Smooth muscle cell (in vitro differentiated cells): ENCODE measurements around the gene ASS1. TPM values are rescaled to one million over a fixed set of nuclear protein-coding genes. Genes with fewer than 3 reads are reported as not detected.

Source experiments
- DNase-seq: peaks from one replicate; lab custom pipeline; 2025; ENCODE audit not compliant: unreplicated experiment; lab: John Stamatoyannopoulos, UW
- H2AFZ ChIP-seq: fragments of 200-600 bp; sonication (generic); 2 replicates; pipeline ENCODE4 v1.6.0; 2016; ENCODE audit warnings: antibody characterized with exemption, low read depth, mild to moderate bottlenecking
- H3F3A ChIP-seq: fragments of 200-600 bp; sonication (generic); 2 replicates; pipeline ENCODE4 v1.6.0; 2017; ENCODE audit warnings: antibody characterized with exemption, low read depth
- H3K27ac ChIP-seq: fragments of 200-600 bp; sonication (generic); 2 replicates; pipeline ENCODE4 v1.5.1; 2016; ENCODE audit warnings: low read depth, mild to moderate bottlenecking
- H3K27me3 ChIP-seq: fragments of 200-600 bp; sonication (generic); 2 replicates; pipeline ENCODE4 v1.6.1; 2016; ENCODE audit warnings: low read depth, mild to moderate bottlenecking
- H3K36me3 ChIP-seq: fragments of 200-600 bp; sonication (generic); 2 replicates; pipeline ENCODE4 v1.5.1; 2016; ENCODE audit warnings: low read depth
- H3K4me1 ChIP-seq: fragments of 200-600 bp; sonication (generic); 2 replicates; pipeline ENCODE4 v1.5.1; 2016; ENCODE audit warnings: low read depth
- H3K4me2 ChIP-seq: fragments of 200-600 bp; sonication (generic); 2 replicates; pipeline ENCODE4 v1.6.0; 2016; ENCODE audit warnings: mild to moderate bottlenecking
- H3K4me3 ChIP-seq: fragments of 200-600 bp; sonication (generic); 2 replicates; pipeline ENCODE4 v1.5.1; 2016; ENCODE audit warnings: mild to moderate bottlenecking
- H3K79me2 ChIP-seq: fragments of 200-600 bp; sonication (generic); 2 replicates; pipeline ENCODE4 v1.6.0; 2016; ENCODE audit warnings: low read depth, mild to moderate bottlenecking
- H3K9ac ChIP-seq: fragments of 200-600 bp; sonication (generic); 2 replicates; pipeline ENCODE4 v1.6.0; 2016; ENCODE audit warnings: low read depth
- H3K9me3 ChIP-seq: fragments of 200-600 bp; sonication (generic); replicated peaks from 2 replicates; pipeline ENCODE4 v1.5.1; 2016; ENCODE audit warnings: low read depth
- H4K20me1 ChIP-seq: fragments of 200-600 bp; sonication (generic); 2 replicates; pipeline ENCODE4 v1.6.0; 2016; ENCODE audit warnings: low read depth
- WGBS: methylation state at CpG from one replicate; pipeline ENCODE4 v1.1.7; 2016; ENCODE audit warnings: low lambda C conversion rate; 5-methylcytosine and 5-hydroxymethylcytosine counted together
- polyA plus RNA-seq: library from polyadenylated mRNA; unstranded; fragments of >200 nt; fragmentation: Nextera tagmentation; extraction: Ambion mirVana; gene quantifications from 2 replicates; pipeline ENCODE4 v1.2.1, GENCODE V29; 2016
- total RNA-seq: library from RNA; depleted of rRNA; stranded (reverse); fragments of >200 nt; gene quantifications from 2 replicates; pipeline ENCODE4 v1.2.3, GENCODE V29; 2014
- TF ChIP-seq, protein P1 (sequence below): fragments of 200-600 bp; sonication (generic); IDR thresholded peaks from 2 replicates; pipeline ENCODE4 v1.5.1; 2017; ENCODE audit warnings: borderline replicate concordance, mild to moderate bottlenecking, antibody characterized with exemption; ENCODE audit not compliant: insufficient read depth, poor library complexity, severe bottlenecking

The ASS1 gene
- total and polyA plus RNA-seq, 2 experiments from 2014 or later = 78.2 to 81.5 TPM

DNA sequence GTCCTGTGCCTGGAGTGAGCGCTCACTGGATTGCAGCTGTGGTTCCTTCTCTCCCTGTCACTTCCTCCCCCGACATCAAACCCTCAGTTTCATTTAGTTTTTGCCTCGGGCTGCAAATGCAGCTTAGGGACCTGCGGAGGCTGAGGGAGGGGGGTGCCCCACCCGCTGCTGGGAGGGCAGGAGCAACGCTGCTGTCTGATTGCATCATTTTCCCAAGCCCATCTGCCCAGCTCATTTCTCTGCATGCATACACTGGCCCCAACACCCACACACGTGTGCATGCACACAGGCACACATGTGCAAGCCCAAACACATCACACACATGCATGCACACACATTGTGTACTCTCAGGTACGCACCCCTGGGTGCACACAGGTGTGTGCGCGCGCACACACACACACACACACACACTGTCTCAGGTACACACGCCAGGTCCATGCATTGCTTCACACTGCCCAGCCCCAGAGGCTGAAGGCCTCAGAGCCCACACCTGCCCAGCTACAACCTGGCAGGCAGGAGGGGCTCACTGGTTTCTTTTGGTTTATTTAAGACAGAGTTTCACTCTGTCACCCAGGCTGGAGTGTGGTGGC, 3.4 kb downstream of the ASS1 start:
- Histone ChIP-seq H2AFZ (no peak overlapping the region), H3K36me3 (no peaks in the 10 kb centered on the region), H3K4me1 (peaks cover 33% of the 10 kb centered on the region), H3K9me3 (no peaks in the 10 kb centered on the region), H3K9ac (no peak overlapping the region), H3K4me2 (peak overlapping the region; percentile 96), H3K27me3 (no peaks in the 10 kb centered on the region), H3F3A (no peaks in the 10 kb centered on the region), H3K27ac (peak overlapping the region; percentile 79), H3K4me3 (no peak overlapping the region), H4K20me1 (peaks cover 31% of the 10 kb centered on the region), H3K79me2 (peaks cover 3% of the 10 kb centered on the region)
- 45% methylated on average over 12 of the region's 12 CpGs for WGBS
- TF ChIP-seq, protein P1, sequence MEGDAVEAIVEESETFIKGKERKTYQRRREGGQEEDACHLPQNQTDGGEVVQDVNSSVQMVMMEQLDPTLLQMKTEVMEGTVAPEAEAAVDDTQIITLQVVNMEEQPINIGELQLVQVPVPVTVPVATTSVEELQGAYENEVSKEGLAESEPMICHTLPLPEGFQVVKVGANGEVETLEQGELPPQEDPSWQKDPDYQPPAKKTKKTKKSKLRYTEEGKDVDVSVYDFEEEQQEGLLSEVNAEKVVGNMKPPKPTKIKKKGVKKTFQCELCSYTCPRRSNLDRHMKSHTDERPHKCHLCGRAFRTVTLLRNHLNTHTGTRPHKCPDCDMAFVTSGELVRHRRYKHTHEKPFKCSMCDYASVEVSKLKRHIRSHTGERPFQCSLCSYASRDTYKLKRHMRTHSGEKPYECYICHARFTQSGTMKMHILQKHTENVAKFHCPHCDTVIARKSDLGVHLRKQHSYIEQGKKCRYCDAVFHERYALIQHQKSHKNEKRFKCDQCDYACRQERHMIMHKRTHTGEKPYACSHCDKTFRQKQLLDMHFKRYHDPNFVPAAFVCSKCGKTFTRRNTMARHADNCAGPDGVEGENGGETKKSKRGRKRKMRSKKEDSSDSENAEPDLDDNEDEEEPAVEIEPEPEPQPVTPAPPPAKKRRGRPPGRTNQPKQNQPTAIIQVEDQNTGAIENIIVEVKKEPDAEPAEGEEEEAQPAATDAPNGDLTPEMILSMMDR = no peak
- DNase-seq = no peak

DNA sequence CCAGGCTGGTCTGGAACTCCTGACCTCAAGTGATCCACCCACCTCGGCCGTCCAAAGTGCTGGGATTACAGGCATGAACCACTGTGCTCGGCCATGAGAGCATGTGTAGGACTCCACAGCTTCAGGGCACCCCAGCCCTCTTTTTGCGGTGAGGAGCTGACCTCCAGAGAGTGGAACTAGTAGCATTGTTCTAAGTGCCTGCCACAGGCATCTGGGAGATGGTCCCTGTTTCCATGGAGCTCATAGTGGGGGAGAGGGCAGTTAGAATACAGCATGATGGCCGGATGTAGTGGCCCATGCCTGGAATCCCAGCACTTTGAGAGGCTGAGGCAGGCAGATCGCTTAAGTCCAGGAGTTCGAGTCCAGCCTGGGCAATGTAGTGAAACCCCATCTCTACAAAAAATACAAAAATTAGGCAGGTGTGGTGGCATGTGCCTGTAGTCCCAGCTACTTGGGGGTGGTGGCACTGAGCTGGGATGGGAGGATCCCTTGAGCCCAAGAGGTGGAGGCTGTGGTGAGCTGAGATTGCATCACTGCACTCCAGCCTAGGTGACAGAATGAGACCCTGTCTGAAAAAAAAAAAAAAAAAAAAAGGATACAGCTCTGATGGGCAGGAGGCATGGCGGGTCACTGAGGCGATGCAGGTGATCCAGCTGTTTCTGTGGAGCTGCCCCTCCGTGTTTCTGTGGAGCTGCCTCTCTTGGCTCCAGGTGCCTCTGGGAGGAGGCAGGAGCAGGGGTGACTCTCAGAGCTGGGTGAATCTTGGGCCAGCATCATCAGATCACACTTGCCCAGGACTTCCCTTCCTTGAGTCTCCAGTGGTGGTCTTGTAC, 4.2 kb downstream of the ASS1 start:
- peaks cover 33% of the 10 kb centered on the region for H3K4me1 ChIP-seq
- H2AFZ ChIP-seq = no peak overlapping the region
- WGBS = 90% methylated on average over 10 of the region's 10 CpGs
- no peak overlapping the region for H3K4me2 ChIP-seq
- no peaks in the 10 kb centered on the region for H3K36me3 ChIP-seq
- no peak overlapping the region for H3K9ac ChIP-seq
- H3K27me3 ChIP-seq = no peaks in the 10 kb centered on the region
- H4K20me1 ChIP-seq = peaks cover 38% of the 10 kb centered on the region
- no peaks in the 10 kb centered on the region for H3K9me3 ChIP-seq
- no peak for DNase-seq
- TF ChIP-seq, protein P1 = no peak
- peaks cover 3% of the 10 kb centered on the region for H3K79me2 ChIP-seq
- no peak overlapping the region for H3K27ac ChIP-seq
- H3K4me3 ChIP-seq = no peak overlapping the region
- H3F3A ChIP-seq = no peaks in the 10 kb centered on the region

DNA sequence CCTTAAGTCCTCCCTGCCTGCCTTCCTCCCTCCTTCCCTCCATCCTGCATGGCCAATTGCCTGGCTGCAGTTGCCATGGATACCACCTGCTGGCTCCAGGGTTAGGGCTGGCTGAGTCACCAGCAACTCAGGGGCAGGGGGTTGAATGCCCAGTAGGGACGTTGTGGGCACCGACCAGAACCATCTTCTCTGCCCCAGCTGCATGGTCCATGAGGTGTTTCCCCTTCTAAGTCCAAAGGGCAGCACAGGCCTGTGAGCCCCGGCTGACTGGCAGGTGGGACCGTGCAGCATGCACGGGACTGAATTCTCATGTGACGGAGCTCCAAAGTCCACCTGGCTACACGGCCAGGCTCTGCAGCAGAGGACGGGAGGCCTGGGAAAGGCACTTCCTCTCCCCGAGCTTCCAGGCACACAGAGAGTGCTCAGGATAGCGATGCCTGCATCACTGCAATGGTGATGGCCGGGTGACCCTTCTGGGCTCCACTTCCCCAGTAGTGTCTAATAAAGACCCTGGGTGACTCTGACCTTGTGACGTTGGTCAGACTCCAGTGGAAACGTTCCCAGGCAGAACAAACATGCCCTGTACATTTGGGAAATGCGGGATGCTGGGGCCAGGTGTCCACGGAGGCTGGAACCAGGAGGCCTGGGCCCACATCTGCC, 5.7 kb downstream of the ASS1 start:
- H3K9me3 ChIP-seq = no peaks in the 10 kb centered on the region
- no peak overlapping the region for H3K27ac ChIP-seq
- no peak overlapping the region for H2AFZ ChIP-seq
- peaks cover 38% of the 10 kb centered on the region for H4K20me1 ChIP-seq
- H3K4me2 ChIP-seq = no peak overlapping the region
- no peak overlapping the region for H3K9ac ChIP-seq
- 91% methylated on average over 15 of the region's 15 CpGs for WGBS
- H3K79me2 ChIP-seq = peaks cover 3% of the 10 kb centered on the region
- TF ChIP-seq, protein P1 = no peak
- H3K27me3 ChIP-seq = no peaks in the 10 kb centered on the region
- no peaks in the 10 kb centered on the region for H3F3A ChIP-seq
- H3K4me3 ChIP-seq = no peak overlapping the region
- H3K4me1 ChIP-seq = peaks cover 26% of the 10 kb centered on the region
- no peak for DNase-seq
- H3K36me3 ChIP-seq = no peaks in the 10 kb centered on the region
